ENCODE data around the gene PCNX3.

DNA sequence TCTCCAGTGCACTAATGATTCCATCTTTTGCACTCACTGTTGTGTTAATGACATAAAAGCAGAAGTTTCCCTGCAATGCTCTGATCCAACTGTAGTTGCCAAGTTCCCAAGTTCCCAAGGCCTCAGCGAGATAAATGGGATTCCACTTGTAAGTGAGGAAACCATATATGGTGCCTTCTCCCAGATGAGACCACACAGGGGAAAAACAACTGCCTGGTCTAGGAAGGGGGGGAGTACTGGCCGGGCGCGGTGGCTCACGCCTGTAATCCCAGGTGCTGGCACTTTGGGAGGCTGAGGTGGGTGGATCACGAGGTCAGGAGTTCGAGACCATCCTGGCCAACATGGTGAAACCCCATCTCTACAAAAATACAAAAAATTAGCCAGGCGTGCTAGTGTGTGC is 70.4 kb downstream of the PCNX3 start:
- TF ChIP-seq, protein P1, sequence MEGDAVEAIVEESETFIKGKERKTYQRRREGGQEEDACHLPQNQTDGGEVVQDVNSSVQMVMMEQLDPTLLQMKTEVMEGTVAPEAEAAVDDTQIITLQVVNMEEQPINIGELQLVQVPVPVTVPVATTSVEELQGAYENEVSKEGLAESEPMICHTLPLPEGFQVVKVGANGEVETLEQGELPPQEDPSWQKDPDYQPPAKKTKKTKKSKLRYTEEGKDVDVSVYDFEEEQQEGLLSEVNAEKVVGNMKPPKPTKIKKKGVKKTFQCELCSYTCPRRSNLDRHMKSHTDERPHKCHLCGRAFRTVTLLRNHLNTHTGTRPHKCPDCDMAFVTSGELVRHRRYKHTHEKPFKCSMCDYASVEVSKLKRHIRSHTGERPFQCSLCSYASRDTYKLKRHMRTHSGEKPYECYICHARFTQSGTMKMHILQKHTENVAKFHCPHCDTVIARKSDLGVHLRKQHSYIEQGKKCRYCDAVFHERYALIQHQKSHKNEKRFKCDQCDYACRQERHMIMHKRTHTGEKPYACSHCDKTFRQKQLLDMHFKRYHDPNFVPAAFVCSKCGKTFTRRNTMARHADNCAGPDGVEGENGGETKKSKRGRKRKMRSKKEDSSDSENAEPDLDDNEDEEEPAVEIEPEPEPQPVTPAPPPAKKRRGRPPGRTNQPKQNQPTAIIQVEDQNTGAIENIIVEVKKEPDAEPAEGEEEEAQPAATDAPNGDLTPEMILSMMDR (IDR thresholded peaks at IDR 0.05), result no peak
- TF ChIP-seq POLR2AphosphoS5 (IDR thresholded peaks at IDR 0.05; ENCODE audit: low read depth, low read length), result no peak
- TF ChIP-seq TCF7L2 (IDR thresholded peaks at IDR 0.05; ENCODE audit: low read depth, low read length), result no peak
- no peak for TF ChIP-seq SIN3A (IDR thresholded peaks at IDR 0.05; ENCODE audit: borderline replicate concordance, insufficient read depth, low read depth, low read length)
- TF ChIP-seq, protein P2, sequence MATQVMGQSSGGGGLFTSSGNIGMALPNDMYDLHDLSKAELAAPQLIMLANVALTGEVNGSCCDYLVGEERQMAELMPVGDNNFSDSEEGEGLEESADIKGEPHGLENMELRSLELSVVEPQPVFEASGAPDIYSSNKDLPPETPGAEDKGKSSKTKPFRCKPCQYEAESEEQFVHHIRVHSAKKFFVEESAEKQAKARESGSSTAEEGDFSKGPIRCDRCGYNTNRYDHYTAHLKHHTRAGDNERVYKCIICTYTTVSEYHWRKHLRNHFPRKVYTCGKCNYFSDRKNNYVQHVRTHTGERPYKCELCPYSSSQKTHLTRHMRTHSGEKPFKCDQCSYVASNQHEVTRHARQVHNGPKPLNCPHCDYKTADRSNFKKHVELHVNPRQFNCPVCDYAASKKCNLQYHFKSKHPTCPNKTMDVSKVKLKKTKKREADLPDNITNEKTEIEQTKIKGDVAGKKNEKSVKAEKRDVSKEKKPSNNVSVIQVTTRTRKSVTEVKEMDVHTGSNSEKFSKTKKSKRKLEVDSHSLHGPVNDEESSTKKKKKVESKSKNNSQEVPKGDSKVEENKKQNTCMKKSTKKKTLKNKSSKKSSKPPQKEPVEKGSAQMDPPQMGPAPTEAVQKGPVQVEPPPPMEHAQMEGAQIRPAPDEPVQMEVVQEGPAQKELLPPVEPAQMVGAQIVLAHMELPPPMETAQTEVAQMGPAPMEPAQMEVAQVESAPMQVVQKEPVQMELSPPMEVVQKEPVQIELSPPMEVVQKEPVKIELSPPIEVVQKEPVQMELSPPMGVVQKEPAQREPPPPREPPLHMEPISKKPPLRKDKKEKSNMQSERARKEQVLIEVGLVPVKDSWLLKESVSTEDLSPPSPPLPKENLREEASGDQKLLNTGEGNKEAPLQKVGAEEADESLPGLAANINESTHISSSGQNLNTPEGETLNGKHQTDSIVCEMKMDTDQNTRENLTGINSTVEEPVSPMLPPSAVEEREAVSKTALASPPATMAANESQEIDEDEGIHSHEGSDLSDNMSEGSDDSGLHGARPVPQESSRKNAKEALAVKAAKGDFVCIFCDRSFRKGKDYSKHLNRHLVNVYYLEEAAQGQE (IDR thresholded peaks at IDR 0.05; ENCODE audit: insufficient read depth in 1 of 2, low read depth in 2 of 2, low read length in 1 of 2), result no peak

All from Panc1 (cell line).